IPS-NIHi7 (cell line): ENCODE measurements around the gene DHX8.
"Not testable (repeated sequence)": the region's sequence is repeated elsewhere in the genome, so short reads cannot be mapped to it uniquely, and the experiment has no call there.

Experiments
- DNase-seq: peaks from one replicate; pipeline ENCODE4 v3.0.0; 2012; ENCODE audit warnings: mixed read lengths; ENCODE audit errors: extremely low spot score

Gene DHX8

DNA sequence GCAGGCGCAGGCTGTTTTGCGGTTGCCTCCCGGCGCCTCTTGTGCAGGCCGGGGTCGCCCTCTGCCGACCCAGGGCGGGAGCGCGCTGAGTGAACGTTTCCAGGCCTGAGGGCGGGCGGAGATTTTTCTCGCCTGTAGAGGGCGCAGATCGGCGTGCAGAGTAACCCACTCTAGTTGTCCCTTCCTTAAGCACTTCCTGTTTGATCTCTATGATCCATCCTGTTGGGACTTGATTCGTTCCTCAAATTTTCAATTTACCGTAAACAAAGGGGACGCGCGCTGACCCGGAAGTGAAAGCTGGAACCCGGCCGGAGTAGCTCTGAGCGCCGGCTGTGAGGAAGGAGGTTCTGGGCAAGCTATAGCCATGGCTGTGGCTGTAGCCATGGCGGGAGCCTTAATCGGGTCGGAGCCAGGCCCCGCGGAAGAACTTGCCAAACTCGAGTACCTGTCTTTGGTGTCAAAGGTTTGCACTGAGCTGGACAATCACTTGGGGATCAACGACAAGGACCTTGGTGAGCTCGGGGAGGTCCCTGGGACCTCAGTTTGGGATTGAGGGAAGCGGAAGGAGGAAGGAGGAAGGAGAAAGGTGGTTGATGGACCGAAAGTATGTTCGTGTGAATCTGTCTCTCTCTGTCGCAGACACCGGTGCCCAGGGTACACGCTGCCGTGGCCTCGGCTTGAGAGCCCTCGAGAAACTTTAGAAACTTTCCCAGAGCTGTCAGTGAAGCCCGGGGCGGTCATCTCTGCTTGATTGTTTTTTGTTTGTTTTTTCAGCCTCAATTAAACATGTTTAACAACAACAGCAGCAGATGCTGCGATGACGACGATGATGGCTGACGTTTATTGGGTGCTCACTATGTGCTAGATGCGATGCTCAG is at the start of gene DHX8:
Gene DHX8, plus strand, starts transcription at position 302 of the 878 bp plus-strand sequence. Its CDS starts 63 bp downstream, at position 365.
- DNase-seq: peak; percentile 94

DNA sequence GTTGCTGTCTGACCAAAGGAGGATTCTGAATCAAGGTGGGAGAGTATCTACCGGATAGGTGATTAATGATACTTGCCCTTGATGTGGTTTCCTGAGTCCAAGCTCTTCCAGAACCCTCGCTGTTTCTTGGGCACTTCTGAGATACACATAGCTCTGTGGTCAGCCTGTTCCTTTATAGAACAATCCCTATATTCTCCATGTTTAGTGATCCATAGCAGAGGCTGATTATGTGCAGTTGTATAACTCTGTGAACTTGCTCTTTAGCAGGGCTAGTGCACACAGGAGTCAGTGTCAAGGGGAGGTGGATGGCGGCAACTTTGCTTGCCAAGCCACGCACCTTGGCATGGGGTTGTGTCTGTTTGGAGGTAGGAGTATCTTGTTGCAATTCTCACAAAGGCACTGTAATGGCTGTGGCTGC is 48.9 kb upstream of the DHX8 start:
- no peak for DNase-seq

DNA sequence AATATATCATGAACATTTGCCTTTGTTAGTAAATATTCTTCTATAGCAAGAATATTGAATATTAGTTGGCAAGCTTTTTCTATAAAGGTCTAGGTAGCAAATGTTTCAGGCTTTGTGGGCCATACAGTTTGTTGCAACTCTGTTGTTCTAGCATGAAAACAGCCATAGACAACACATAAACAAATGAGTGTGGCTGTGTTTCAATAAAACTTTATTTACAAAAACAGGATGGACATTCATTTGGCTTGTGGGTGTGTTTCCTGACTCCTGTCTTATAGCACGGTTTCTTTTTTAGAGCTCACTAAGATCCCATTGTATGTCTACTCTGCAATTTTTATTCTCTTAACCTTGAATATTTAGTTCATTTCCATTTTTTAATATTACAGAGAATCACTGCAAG is 46.0 kb upstream of the DHX8 start:
- no peak for DNase-seq

DNA sequence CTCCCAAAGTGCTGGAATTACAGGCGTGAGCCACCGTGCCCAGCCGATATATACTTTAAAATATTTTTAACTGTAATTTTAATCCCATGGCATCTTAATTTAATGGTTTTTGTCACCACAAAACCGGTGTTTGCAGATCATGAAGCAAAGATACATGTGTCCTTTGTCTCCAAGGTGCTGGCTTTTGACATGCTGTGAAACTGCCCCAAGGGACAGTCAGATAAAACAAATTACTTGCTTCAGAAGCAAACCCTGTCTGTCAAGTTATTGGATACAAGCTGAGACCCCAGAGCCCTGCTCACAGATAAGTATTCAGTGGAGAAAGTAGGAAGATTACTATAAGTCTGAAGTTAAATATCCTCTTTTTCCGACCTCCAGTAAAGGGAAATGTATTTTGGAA is 45.1 kb upstream of the DHX8 start:
- DNase-seq: no peak

DNA sequence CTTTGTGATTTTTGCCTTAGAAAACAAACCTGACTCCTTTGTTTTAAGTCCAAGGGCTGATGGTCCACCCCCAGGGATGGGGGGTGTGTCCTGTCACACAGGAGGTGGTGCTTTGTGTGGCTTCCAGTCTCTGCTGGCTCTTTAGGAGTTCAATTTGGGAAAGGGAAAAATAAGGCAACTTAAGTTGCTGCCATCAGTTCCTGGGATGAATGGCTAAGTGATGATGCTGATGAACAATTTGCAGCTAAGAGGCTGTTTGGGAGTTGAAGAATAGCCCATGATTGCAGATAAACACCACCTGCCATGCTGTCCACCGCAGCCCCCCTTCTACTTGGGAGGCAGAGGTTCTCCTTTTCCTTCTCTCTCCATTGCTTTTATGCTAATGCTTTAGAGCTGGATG is 44.7 kb upstream of the DHX8 start:
- peak; percentile 52 for DNase-seq

DNA sequence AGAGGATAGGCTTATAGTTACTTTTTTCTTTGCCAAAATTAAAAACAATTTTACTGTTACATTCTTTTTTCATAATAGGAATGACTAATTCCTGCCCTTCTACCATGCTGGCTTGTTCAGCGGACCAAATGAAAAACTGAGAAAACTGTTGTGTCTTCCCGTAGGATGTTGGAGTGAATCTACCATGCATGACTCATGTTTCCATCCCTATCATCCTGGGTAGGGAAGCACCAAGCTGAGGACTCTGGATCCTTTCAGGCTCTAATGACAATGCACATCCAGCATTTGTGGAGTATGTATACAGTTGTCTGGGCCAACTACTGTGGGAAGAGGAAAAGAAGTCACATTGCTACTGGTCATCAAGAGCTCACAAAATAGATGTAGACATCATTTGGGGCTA is 41.1 kb upstream of the DHX8 start:
- no peak for DNase-seq

DNA sequence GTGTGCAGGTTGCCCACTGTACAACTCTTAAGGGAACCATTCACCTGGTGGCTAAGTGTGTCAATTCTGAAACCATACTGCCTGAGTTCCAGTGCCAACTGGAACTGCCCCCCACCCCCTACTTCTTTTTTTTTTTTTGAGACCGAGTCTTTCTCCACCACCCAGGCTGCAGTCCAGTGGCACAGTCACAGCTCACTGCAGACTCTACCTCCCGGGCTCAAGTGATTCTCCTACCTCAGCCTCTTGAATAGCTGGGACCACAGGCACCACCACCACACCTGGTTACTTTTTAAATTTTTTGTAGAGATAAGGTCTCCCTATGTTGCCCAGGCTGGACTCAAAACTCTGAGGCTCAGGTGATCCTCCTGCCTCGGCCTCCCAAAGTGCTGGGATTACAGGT is 40.4 kb upstream of the DHX8 start:
- no peak for DNase-seq

DNA sequence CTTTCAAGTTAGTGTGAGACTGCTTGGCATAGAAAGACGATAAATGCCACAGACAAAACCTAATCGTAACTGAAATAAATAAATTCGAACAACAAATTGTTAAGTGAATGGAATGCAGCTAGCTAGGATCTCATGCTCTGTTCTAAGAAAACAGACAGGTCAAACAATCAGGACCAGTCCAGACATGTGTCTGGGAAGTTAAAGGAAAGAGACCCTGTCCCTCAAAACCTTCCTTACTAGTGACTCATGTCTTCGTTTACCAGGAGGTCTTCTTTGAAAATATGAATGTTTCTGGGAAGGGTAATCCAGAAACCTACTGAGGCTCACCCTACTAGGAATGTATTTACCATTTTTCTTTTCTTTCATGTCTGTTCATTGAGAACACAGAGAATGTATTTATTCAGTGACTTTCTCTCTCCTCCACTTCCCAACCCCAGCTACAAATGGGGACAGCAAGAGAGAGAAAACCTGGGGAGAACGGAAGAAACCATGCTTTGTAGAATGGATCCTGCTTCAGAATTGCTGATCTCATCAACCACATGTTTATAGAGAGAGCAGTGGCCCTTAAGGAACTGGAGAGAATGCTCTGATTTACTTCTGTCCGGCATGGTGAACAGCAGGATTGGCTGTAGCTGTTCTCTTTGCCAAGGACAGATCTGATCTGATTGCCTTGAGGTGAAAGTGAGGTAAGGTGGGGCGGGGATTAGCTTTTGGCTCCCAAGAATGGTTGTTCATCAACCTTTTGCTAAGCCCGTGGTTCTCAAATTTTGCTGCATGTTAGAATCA is 39.4 kb upstream of the DHX8 start:
- no peak for DNase-seq

DNA sequence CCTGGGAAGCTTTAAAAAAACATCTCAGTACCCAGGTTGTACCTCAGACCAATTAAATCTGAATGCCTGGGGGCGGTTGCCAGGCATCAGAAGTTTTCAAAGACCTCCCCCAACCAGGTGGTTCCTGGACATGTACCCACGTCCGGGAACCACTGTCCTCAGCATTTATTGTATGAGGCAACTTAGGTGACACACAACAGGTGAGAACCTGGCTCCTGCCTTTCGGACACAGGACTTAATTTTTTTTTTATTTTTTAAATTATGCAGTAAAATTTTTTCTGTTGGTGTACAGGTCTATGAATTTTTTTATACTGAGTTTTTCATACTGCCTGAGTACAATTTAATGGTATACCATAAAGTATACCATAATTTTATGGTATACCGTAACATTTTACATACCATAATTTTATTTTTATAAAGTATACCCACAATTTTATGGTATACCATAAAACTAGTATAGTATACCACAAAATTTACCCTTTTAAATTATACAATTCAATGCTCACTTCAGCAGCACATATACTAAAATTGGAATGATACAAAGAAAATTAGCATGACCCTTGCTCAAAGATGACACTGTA is 38.7 kb upstream of the DHX8 start:
- DNase-seq: no peak

DNA sequence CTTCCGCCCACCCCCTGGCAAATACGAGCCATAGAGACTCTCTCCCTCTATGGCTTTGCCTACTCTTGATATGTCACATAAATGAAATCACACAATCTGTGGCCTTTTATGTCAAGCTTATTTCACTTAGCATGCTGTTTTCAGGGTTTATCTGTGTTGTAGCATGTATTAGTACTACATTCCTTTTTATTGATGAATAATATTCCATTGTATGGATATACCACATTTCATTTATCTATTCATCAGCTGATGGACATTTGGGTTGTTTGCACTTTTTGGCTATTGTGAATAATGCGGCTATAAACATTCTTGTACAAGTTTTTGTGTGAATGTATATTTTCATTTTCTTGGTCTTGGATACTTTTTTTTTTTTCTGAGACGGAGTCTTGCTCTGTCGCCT is 37.0 kb upstream of the DHX8 start:
- DNase-seq: no peak

DNA sequence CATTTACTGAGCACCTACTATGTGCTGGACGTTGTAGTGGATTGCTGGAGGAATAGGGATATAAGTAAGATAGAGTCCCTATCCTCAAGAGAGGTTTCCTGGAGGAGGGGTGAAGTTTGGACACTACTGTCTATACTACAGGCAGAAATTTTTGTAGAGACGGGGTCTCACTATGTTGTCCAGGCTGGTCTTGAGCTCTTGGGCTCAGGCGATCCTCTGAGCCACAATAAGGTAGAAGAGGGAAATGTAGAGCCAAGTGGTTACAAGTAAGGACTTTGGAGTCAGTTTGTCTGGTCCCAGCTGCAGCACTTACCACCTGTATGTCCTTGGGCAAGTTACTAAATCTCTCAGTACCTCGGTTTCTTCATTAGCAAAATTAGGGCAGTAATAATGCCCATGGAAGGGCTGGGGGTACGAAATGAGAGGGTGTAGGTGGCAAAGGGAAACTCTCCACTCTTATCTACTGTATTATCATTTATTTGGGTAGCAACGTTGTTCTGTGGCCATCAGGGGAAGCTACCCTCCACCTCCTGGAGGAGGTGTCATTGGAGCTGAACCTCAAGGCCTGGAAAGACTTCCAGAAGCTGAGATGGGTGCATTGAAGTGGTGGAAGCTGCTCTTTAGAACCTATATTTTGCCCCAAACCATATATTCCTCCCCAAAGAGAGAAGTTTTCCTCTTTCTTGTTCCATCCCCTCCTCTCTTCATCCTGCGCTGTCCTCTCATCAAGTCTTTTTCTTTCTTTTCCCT is 34.9 kb upstream of the DHX8 start:
- DNase-seq: no peak

DNA sequence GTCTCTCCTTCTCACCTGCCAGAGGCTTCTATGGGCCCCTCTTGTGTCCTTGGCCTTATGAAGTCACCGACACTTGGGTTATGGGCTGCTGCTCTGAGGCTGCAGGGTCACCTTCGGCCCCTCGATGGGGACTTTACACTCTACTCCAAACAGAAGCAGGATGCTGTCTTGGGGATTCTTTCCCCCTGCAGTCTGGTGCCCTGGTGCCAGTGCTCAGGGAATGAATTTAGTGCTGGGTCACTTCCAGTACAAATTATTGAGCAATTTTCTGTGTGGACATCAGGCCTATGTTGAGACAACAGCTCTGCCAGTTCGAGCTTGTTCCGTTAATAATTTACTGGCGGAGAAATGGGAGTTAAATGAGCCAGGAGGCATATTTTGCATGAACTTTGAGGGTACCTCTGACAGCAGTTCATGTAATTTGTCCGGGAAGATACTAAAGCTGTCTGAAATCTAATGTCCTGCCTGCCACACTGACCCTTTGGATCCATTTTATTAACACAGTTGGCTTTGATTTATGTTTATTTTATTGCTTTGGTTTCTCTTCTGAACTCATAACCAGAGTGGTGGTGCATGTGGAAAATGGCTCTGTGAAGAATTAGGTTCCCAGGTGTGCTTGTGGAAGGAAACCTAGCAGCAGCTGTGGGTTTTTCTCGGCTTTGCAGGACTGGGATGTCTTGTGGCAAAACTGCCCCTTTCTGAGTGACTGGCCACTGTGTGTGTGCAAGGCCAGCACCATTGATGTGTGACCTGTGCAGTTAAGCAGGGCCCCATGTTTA is 34.1 kb upstream of the DHX8 start:
- DNase-seq: no peak

DNA sequence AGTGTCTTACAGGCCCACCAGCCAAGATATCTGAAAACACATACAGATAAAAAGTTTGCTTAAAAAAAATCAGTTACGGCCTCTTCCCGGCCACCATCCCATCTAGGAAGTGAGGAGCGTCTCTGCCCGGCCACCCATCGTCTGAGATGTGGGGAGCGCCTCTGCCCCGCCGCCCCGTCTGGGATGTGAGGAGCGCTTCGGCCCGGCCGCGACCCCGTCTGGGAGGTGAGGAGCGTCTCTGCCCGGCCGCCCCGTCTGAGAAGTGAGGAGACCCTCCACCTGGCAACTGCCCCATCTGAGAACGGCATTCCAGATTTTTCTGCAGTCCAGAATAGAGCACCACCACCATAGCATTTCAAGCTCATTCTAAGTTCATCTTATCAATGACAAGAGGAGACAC is 33.0 kb upstream of the DHX8 start:
- DNase-seq: not testable (repeated sequence)

DNA sequence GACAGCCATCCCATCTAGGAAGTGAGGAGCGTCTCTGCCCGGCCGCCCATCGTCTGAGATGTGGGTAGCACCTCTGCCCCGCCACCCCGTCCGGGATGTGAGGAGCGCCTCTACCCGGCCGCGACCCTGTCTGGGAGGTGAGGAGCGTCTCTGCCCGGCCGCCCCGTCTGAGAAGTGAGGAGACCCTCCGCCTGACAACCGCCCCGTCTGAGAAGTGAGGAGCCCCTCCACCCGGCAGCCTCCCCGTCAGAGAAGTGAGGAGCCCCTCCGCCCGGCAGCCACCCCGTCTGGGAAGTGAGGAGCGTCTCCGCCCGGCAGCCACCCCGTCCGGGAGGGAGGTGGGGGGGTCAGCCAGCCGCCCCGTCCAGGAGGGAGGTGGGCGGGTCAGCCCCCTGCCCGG is 32.0 kb upstream of the DHX8 start:
- DNase-seq: not testable (repeated sequence)

DNA sequence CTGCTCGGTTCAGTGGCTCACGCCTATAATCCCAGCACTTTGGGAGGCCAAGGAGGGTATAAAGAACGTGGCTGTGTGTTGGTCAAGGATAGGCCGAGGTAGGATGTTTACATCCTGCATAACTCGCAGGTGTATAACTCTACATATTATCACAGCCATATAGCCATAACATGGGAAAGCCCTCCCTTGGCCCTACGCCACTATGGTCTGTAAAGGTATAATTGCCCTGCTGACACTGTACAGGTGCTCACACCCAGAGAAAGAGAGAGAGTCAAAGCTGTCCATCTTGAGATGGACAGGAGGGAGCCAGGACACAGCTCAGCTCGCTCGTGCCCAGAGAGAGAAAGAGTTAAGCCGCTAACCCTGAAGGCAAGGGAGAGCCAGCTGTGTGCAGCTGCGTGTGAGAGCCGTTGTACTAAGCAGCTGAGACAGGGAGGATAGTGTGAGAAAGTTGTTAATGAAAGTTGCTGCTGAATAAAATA is 30.4 kb upstream of the DHX8 start:
- DNase-seq: no peak

DNA sequence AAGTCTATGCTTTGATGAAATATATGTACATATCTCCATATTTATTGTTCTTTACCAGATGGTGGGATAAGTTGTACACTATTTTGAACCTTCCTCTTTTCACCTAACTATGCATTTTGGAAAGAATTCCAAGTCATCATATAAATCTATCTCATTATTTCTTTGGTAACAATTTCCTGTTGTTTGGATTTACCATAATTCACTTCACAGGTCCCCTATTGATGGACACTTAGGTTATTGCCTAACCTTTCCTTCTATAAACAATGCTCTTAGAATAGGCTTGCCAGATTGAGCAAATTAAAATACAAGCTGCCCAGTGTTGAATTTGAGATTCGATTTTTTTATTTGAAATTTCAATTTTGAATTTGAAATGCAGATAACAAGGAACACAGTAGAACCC is 28.9 kb upstream of the DHX8 start:
- DNase-seq: no peak

DNA sequence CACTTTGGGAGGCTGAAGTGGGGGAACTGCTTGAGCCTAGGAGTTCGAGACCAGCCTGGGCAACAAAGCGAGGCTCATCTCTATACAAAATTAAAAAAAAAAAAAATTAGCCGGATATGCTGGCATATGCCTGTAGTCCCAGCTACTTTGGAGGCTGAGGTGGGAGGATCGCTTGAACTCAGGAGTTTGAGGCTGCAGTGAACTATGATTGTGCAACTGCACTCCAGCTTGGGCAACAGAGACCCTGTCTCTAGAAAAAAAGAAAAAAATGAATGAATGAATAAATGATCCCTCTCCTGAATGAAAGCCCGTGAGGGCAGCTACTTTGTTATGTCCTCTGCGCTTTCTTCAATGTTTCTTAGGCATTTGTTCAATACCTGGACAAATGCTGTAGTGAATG is 27.7 kb upstream of the DHX8 start:
- DNase-seq: no peak

DNA sequence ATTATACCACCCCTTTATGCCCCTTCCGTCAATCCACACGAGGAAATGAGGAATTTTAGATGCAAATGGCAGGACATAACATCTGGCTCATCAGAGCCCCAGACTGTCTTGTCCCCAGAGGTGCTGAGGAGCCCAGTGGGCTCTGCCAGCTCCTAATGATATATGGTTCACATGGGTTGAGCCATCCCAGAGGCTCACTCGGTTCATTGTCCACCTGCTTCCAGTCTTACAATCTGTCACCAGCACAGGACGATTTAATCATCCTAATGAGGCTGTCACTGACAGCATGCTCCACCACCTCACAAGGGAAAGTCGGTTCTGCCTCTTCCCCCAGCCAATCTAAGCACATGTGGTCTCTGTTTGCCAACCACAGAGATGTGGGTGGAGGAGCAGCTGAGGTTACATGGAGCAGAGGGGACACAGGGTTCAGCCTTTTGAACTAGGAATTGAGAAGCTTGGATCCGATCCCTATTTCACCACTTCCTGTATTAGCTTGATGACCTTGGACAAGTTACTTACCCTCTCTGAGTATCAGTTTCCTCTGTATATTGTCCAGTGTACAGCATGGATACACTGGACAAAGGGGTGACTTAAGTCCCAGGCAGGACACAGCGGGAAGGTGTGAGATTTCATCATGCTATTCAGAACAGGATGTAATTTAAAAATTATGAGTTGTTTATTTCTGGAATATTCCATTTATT is 27.0 kb upstream of the DHX8 start:
- no peak for DNase-seq

DNA sequence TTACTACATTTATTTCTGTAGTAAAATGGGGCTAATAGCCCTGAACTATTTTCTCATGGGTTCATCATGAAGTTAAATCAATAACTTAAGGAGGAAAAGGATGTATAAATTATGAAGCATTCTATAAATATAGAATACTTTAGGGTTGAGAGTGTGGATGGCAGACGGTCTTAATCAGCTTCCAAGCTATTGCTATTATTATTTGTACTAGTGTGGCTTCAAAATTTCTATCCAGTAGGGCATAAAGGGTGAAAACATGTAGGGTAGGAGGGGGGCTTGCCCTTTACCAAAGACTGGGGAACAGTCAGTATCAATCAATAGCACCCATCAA is 26.4 kb upstream of the DHX8 start:
- DNase-seq: no peak

DNA sequence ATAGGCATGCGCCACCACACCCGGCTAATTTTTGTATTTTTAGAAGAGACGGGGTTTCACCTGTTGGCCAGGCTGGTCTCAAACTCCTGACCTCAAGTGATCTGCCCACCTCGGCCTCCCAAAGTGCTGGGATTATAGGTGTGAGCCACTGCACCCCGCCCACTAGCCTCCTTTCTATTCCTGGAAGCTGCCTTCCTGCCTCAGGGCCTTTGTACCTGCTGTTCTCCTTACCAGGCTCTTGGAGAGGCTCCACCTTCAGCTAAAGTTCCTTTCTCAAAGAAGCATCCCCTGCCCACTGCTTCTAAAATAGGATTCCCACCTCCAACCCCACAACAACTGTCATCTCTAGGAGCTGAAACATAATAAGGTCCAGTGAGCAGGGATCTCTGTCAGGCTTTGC is 23.9 kb upstream of the DHX8 start:
- DNase-seq: not testable (repeated sequence)

DNA sequence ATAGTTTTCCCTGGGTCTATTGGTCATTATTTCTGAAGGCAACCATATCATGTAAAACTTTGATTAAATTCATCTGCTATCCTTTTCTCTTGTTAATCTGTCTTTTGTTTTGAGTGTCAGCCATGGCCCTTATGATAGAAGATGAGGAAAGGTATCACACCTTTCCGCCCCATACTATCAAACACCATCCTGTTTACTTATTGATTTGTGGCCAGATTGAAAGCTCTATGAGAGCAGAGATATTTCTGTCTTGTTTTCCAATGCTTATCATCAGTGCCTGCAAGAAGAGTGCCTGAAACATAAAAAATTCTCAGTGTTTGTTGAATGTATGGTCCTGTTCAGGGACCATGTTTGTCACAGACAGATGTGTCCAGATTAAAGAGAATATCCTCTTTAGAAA is 22.6 kb upstream of the DHX8 start:
- DNase-seq: no peak
